ENCODE measurements around the gene CLTC. TPM values are rescaled to one million over a fixed set of nuclear protein-coding genes. Genes with fewer than 3 reads are reported as not detected.

Gene CLTC
- total and polyA plus RNA-seq, 2 donors from 2014 or later, result 213 to 259 TPM

DNA sequence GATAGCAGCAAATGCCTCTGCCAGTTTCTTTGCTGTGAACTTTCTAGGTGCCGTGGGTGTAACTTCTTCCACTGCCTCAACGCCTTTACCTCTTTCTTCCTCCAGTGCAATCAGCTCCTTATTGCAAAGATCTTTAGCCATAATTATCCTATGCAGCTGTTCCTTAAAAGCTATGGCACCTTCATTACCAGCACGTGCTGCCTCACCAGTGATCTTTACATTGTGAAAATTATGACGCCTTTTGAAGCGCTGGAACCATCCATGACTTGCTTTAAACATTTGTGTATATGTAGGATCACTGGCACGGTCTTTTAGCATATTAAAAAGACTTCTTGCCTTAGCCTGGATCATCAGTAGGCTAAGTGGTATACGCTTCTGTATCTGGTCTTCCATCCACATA lies 79.5 kb downstream of the CLTC start:
- intact Hi-C loops (cut with DNase I), result no loop called here
- Histone ChIP-seq H3K9me3 (ENCODE audit: control insufficient read depth in 2 of 3, insufficient read depth in 1 of 3, low read length in 3 of 3) (no peaks in the 10 kb centered on the region), H3K36me3 (ENCODE audit: control insufficient read depth in 2 of 3, insufficient read depth in 3 of 3, low read length in 3 of 3) (peaks cover 12 to 49% (median 27%) of the 10 kb centered on the region in 3 donors), H3K9ac (ENCODE audit: low read length in 3 of 3) (no peak overlapping the region), H3K4me1 (ENCODE audit: control insufficient read depth in 2 of 3, insufficient read depth in 2 of 3, low read depth in 1 of 3, low read length in 3 of 3) (no peaks in the 10 kb centered on the region), H3K27me3 (ENCODE audit: control insufficient read depth, insufficient read depth, low read length) (no peaks in the 10 kb centered on the region), H3K4me3 (ENCODE audit: low read length in 3 of 3) (no peak overlapping the region), H3K27ac (ENCODE audit: low read depth in 2 of 2, low read length in 2 of 2) (no peak overlapping the region)
- DNase-seq, result no peak
- TF ChIP-seq, protein P1, sequence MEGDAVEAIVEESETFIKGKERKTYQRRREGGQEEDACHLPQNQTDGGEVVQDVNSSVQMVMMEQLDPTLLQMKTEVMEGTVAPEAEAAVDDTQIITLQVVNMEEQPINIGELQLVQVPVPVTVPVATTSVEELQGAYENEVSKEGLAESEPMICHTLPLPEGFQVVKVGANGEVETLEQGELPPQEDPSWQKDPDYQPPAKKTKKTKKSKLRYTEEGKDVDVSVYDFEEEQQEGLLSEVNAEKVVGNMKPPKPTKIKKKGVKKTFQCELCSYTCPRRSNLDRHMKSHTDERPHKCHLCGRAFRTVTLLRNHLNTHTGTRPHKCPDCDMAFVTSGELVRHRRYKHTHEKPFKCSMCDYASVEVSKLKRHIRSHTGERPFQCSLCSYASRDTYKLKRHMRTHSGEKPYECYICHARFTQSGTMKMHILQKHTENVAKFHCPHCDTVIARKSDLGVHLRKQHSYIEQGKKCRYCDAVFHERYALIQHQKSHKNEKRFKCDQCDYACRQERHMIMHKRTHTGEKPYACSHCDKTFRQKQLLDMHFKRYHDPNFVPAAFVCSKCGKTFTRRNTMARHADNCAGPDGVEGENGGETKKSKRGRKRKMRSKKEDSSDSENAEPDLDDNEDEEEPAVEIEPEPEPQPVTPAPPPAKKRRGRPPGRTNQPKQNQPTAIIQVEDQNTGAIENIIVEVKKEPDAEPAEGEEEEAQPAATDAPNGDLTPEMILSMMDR (IDR thresholded peaks at IDR 0.05; ENCODE audit: borderline replicate concordance, extremely low read depth, insufficient read depth), result no peak
- FAIRE-seq, result no peak

DNA sequence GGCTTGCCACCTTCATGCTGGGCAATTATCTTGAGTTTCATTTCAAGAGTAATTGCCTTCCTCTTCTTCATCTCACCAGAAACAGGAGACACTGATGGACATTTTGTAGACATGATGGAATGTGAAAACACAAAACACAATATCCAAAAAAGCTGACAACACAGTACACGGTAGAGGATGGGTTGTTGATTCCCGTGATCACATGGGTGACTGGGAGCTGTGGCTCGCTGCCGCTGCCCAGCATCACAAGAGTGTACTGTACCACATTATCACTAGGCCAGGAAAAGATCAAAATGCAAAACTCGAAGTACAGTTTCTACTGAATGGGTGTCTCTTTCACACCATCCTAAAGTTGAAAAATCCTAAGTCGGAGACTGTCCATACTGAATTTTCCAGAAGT lies 80.1 kb downstream of the CLTC start:
- Histone ChIP-seq H3K36me3 (ENCODE audit: control insufficient read depth in 2 of 3, insufficient read depth in 3 of 3, low read length in 3 of 3) (peaks cover 8 to 44% (median 24%) of the 10 kb centered on the region in 3 donors), H3K4me1 (ENCODE audit: control insufficient read depth in 2 of 3, insufficient read depth in 2 of 3, low read depth in 1 of 3, low read length in 3 of 3) (no peaks in the 10 kb centered on the region), H3K27me3 (ENCODE audit: control insufficient read depth, insufficient read depth, low read length) (no peaks in the 10 kb centered on the region), H3K27ac (ENCODE audit: low read depth in 2 of 2, low read length in 2 of 2) (no peak overlapping the region), H3K9ac (ENCODE audit: low read length in 3 of 3) (no peak overlapping the region), H3K9me3 (ENCODE audit: control insufficient read depth in 2 of 3, insufficient read depth in 1 of 3, low read length in 3 of 3) (no peaks in the 10 kb centered on the region), H3K4me3 (ENCODE audit: low read length in 3 of 3) (no peak overlapping the region)
- TF ChIP-seq, protein P1 (IDR thresholded peaks at IDR 0.05; ENCODE audit: borderline replicate concordance, extremely low read depth, insufficient read depth), result no peak
- DNase-seq (no peak), FAIRE-seq (no peak)
- intact Hi-C loops (cut with DNase I), result no loop called here

DNA sequence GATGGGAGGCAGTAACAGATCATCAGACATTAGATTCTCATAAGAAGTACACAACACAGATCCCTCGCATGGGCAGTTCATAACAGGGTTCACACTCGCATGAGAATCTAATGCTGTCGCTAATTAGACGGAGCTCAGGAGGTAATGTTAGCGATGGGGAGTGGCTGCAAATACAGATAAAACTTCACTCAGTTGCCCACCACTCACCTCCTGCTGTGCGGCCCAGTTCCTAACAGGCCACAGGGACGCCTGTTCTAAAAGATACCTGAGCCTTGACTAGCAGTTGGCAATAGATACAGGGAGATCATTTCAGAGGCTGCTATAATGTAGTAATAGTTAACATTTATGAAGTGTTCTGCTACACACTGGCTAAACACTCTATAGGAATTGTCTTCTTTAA lies 82.6 kb downstream of the CLTC start:
- Histone ChIP-seq H3K27me3 (ENCODE audit: control insufficient read depth, insufficient read depth, low read length) (no peaks in the 10 kb centered on the region), H3K4me3 (ENCODE audit: low read length in 3 of 3) (no peak overlapping the region), H3K9me3 (ENCODE audit: control insufficient read depth in 2 of 3, insufficient read depth in 1 of 3, low read length in 3 of 3) (no peaks in the 10 kb centered on the region), H3K4me1 (ENCODE audit: control insufficient read depth in 2 of 3, insufficient read depth in 2 of 3, low read depth in 1 of 3, low read length in 3 of 3) (peaks cover 0 to 13% (median 5%) of the 10 kb centered on the region in 3 donors), H3K9ac (ENCODE audit: low read length in 3 of 3) (no peak overlapping the region), H3K36me3 (ENCODE audit: control insufficient read depth in 2 of 3, insufficient read depth in 3 of 3, low read length in 3 of 3) (peaks cover 4 to 24% (median 8%) of the 10 kb centered on the region in 3 donors), H3K27ac (ENCODE audit: low read depth in 2 of 2, low read length in 2 of 2) (no peak overlapping the region)
- intact Hi-C loops (cut with DNase I), result no loop called here
- TF ChIP-seq, protein P1 (IDR thresholded peaks at IDR 0.05; ENCODE audit: borderline replicate concordance, extremely low read depth, insufficient read depth), result no peak
- FAIRE-seq (no peak), DNase-seq (no peak)
